Caco-2 (cell line): ENCODE measurements around the gene DPPA2. TPM values are rescaled to one million over a fixed set of nuclear protein-coding genes. Genes with fewer than 3 reads are reported as not detected.

ENCODE experiments used
- BruUV-seq: library from RNA; stranded (reverse); fragments of 400-500 nt; replicated peaks from 2 replicates; lab custom pipeline; 2021; lab: Mats Ljungman, UMichigan
- CTCF ChIA-PET: fragments of 300-600 bp; sonication (Branson Sonifier 250); formaldehyde crosslinking; loops from one replicate; lab custom pipeline; 2022; ENCODE audit warnings: antibody characterized with exemption; lab: Charles Lee
- POLR2A ChIA-PET: fragments of 300-600 bp; sonication (Branson Sonifier 250); formaldehyde crosslinking; loops from one replicate; lab custom pipeline; 2022; ENCODE audit warnings: antibody characterized with exemption; lab: Charles Lee
- DNase-seq, 2 experiments: peaks; one replicate each; pipeline versions ENCODE4 v3.0.0 to v3.0.0-alpha.2; 2020 to 2022
- H3K27me3 ChIP-seq: replicated peaks from 2 replicates; pipeline ENCODE4 v1.6.0; 2011; ENCODE audit warnings: low read length; ENCODE audit not compliant: control insufficient read depth, insufficient read depth
- H3K36me3 ChIP-seq: 2 replicates; pipeline ENCODE4 v1.5.1; 2011; ENCODE audit warnings: low read length; ENCODE audit not compliant: control insufficient read depth, insufficient read depth
- H3K4me1 ChIP-seq: fragments of 250-450 bp; sonication (Bioruptor Pico); 2 replicates; pipeline ENCODE4 v1.5.1; 2020; ENCODE audit warnings: mild to moderate bottlenecking
- H3K4me3 ChIP-seq: 2 replicates; pipeline ENCODE4 v1.5.1; 2011; ENCODE audit warnings: low read depth, mild to moderate bottlenecking, control low read depth, low read length
- H3K9me3 ChIP-seq: fragments of 250-450 bp; sonication (Bioruptor Pico); 2 replicates; pipeline ENCODE4 v1.5.1; 2020; ENCODE audit warnings: mild to moderate bottlenecking, moderate library complexity
- H3K27ac Mint-ChIP-seq: one replicate; pipeline ENCODE4 v1.8.0; 2022; ENCODE audit warnings: mixed read lengths; ENCODE audit not compliant: unreplicated experiment
- H3K27me3 Mint-ChIP-seq: one replicate; pipeline ENCODE4 v1.8.0; 2022; ENCODE audit warnings: mixed read lengths; ENCODE audit not compliant: insufficient read depth, unreplicated experiment
- H3K36me3 Mint-ChIP-seq: one replicate; pipeline ENCODE4 v1.8.0; 2022; ENCODE audit warnings: mild to moderate bottlenecking, mixed read lengths; ENCODE audit not compliant: insufficient read depth, unreplicated experiment
- H3K4me1 Mint-ChIP-seq: one replicate; pipeline ENCODE4 v1.8.0; 2022; ENCODE audit warnings: low read depth, mixed read lengths; ENCODE audit not compliant: unreplicated experiment
- H3K4me3 Mint-ChIP-seq: one replicate; pipeline ENCODE4 v1.8.0; 2022; ENCODE audit warnings: mild to moderate bottlenecking, moderate library complexity, mixed read lengths; ENCODE audit not compliant: unreplicated experiment
- H3K9me3 Mint-ChIP-seq: one replicate; pipeline ENCODE4 v1.8.0; 2022; ENCODE audit warnings: mixed read lengths; ENCODE audit not compliant: unreplicated experiment
- intact Hi-C: fragments of 100-400 bp; cut with micrococcal nuclease; formaldehyde crosslinking; loops from one replicate; pipeline ENCODE4 v1.10.0; 2022; ENCODE audit not compliant: unreplicated experiment
- total RNA-seq: library from RNA; stranded (reverse); gene quantifications from 2 replicates; pipeline ENCODE4 v1.2.3, GENCODE V29; 2022
- TF ChIP-seq, protein P1 (sequence below), 2 experiments: fragments of 200-600 bp in 1 of 2; IDR thresholded peaks; 1 replicate in 1 of 2; 2 replicates in 1 of 2; pipeline versions ENCODE4 v1.5.1 to v1.8.0; 2011 to 2022; ENCODE audit warnings: antibody characterized with exemption in 1 of 2, control low read depth in 1 of 2, inconsistent platforms in 1 of 2, low read depth in 1 of 2, low read length in 1 of 2, mild to moderate bottlenecking in 1 of 2, moderate library complexity in 1 of 2; ENCODE audit not compliant: insufficient read depth in 1 of 2, severe bottlenecking in 1 of 2, unreplicated experiment in 1 of 2

Gene DPPA2
- total RNA-seq, 1 experiment from 2014 or later, result not detected

DNA sequence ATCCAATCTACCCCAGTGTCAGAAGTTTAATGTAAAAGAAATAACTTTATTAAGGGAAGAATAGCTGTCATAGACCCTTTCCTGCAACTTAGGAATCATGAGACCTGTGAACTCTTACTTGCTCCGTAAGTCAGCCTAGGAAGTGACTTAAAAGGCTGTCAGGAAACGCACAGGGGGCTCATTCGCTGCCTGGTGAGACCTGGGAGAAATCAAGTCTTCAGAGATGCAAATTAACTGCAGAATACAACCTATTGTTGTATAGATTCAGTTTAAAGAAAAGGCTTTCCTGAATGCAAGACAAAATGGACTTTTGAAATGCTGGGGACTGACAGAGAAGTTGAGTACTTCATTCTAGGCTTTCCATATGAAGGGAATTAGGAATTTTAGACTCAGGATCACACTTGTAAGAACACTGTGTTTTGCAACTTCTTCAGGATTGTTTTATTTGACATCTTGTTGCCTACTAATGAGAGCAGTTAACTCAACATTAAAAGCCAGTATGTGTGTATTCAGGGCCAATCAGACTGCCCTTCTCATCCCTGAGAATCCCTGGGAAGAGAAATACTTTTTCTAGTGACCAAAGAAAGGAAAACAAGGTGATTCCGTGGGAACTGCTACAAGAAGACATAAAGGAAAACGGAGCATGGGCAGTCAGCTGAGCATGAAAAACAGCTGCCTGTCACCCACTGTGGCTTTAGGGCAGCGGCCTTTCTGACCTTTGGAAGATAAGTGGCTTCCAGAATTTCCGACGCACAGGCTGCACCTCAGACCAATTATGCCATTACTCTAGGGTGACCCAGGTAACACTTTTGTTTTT, 39.5 kb upstream of the DPPA2 start:
- TF ChIP-seq, protein P1, sequence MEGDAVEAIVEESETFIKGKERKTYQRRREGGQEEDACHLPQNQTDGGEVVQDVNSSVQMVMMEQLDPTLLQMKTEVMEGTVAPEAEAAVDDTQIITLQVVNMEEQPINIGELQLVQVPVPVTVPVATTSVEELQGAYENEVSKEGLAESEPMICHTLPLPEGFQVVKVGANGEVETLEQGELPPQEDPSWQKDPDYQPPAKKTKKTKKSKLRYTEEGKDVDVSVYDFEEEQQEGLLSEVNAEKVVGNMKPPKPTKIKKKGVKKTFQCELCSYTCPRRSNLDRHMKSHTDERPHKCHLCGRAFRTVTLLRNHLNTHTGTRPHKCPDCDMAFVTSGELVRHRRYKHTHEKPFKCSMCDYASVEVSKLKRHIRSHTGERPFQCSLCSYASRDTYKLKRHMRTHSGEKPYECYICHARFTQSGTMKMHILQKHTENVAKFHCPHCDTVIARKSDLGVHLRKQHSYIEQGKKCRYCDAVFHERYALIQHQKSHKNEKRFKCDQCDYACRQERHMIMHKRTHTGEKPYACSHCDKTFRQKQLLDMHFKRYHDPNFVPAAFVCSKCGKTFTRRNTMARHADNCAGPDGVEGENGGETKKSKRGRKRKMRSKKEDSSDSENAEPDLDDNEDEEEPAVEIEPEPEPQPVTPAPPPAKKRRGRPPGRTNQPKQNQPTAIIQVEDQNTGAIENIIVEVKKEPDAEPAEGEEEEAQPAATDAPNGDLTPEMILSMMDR (IDR thresholded peaks at IDR 0.05; ENCODE audit: insufficient read depth in 1 of 2, low read depth in 1 of 2, low read length in 1 of 2, severe bottlenecking in 1 of 2, unreplicated experiment in 1 of 2), result no peak
- DNase-seq, result peak in 1 of 2 experiments; percentile 3
- Histone ChIP-seq H3K4me3 (no peak overlapping the region), H3K36me3 (no peaks in the 10 kb centered on the region), H3K9me3 (no peaks in the 10 kb centered on the region), H3K27me3 (no peaks in the 10 kb centered on the region), H3K4me1 (no peaks in the 10 kb centered on the region)
- intact Hi-C loops, result no loop called here
- ChIA-PET CTCF (interaction anchor here (0.6 kb wide), 1 partner anchor 67 kb away, joined by 3 read pairs; no protein-coding TSS in a partner anchor), POLR2A (no interaction called here)
- Mint-ChIP-seq H3K9me3 (no peaks in the 10 kb centered on the region), H3K4me1 (peaks cover 6% of the 10 kb centered on the region), H3K4me3 (no peak overlapping the region), H3K36me3 (no peaks in the 10 kb centered on the region), H3K27ac (no peak overlapping the region), H3K27me3 (no peaks in the 10 kb centered on the region)
- no TSS peak for BruUV-seq

DNA sequence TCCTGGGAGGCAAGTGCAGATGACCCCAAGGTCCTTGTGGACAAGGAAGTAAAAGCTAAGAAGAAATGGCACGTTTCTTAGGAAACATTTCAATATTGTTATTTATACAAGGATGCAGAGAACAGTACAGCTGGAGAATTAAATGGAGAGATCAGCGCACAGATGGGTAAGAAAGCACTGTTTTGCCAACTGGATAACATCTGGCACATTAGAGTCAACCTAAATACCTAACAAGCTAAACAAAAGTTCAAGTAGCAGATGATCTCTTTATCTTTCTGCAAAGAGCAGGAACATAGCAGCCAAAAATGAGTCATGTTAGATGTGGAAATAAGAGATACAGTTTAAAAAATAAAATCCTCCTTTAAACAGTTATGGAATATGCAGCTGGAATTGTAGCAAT, 36.7 kb upstream of the DPPA2 start:
- ChIA-PET CTCF (no interaction called here), POLR2A (no interaction called here)
- H3K27me3 ChIP-seq, result no peaks in the 10 kb centered on the region
- TF ChIP-seq, protein P1 (IDR thresholded peaks at IDR 0.05; ENCODE audit: insufficient read depth in 1 of 2, low read depth in 1 of 2, low read length in 1 of 2, severe bottlenecking in 1 of 2, unreplicated experiment in 1 of 2), result no peak
- H3K4me3 ChIP-seq, result no peak overlapping the region
- no peaks in the 10 kb centered on the region for H3K4me1 ChIP-seq
- Mint-ChIP-seq H3K4me1 (peaks cover 6% of the 10 kb centered on the region), H3K4me3 (no peak overlapping the region), H3K36me3 (no peaks in the 10 kb centered on the region), H3K27me3 (no peaks in the 10 kb centered on the region), H3K9me3 (no peaks in the 10 kb centered on the region), H3K27ac (no peak overlapping the region)
- intact Hi-C loops, result no loop called here
- no peaks in the 10 kb centered on the region for H3K9me3 ChIP-seq
- H3K36me3 ChIP-seq, result no peaks in the 10 kb centered on the region
- BruUV-seq, result no TSS peak
- DNase-seq, result no peak

DNA sequence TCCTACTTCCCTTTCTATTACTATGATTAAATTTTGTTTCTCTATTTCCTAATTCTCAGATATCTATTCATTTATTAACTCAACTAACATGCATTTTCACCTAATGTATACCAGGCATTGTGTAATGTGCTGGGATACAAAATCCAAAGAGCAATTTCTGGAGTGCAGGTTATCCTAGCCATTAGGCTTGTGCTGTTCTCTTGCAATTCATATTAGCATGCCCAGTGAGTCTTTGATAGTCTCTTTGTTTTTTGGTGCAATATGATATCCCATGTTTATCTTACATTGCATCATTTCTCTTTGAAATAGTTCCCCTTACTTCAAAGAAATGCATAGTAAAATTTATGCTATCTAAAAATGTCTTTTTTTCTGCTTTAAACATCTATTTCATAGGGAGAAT, 34.9 kb upstream of the DPPA2 start:
- H3K27me3 ChIP-seq, result no peaks in the 10 kb centered on the region
- H3K36me3 ChIP-seq, result no peaks in the 10 kb centered on the region
- intact Hi-C loops, result no loop called here
- ChIA-PET CTCF (no interaction called here), POLR2A (no interaction called here)
- Mint-ChIP-seq H3K27me3 (no peaks in the 10 kb centered on the region), H3K27ac (no peak overlapping the region), H3K36me3 (no peaks in the 10 kb centered on the region), H3K4me3 (no peak overlapping the region), H3K9me3 (no peaks in the 10 kb centered on the region), H3K4me1 (peaks cover 6% of the 10 kb centered on the region)
- no TSS peak for BruUV-seq
- H3K4me1 ChIP-seq, result no peaks in the 10 kb centered on the region
- TF ChIP-seq, protein P1 (IDR thresholded peaks at IDR 0.05; ENCODE audit: insufficient read depth in 1 of 2, low read depth in 1 of 2, low read length in 1 of 2, severe bottlenecking in 1 of 2, unreplicated experiment in 1 of 2), result no peak
- no peaks in the 10 kb centered on the region for H3K9me3 ChIP-seq
- no peak overlapping the region for H3K4me3 ChIP-seq
- no peak for DNase-seq
